Kidney capillary endothelial cell (primary cell): ENCODE measurements around the gene AURKA.
"Not testable (repeated sequence)": the region's sequence is repeated elsewhere in the genome, so short reads cannot be mapped to it uniquely, and the experiment has no call there.

Experiments used
- DNase-seq: peaks from one replicate; pipeline ENCODE4 v3.0.0-alpha.2; 2018; ENCODE audit warnings: low spot score

Gene AURKA

DNA sequence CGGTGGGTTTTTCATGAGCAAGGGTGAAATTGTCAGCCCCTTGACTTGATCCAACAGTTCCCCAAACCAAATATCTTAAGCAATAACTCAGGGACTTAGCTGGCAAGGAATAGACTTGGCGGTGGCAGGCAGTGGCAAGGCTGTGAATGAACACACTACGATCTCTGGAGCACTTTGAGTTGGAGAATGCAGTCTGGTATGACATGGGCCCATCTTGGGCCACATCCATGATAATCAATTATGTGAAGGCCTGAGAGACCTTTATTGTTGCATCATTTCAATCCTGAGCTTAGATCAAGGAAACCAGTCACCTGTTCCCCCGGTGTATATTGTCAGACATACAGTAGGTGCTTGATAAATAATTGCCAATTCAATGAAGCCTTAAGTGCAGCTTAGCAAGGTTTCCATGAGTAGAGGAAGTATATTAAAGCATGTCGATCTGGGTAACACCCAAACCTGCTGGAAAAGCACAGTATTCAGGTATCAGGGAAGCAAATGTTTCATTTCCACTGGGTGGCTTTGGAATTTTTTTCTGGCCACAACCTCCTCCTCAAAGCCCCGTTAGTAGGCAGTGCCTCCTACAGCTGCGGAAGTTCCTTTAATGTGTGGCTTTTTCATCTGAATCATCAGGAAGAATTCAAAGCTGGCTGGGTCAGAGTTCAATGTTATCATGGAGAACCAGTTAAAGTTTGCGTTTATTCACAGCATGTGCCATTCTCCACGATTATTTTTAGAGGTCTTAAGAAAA, 30.2 kb upstream of the AURKA start:
- DNase-seq, result peak; percentile 73

DNA sequence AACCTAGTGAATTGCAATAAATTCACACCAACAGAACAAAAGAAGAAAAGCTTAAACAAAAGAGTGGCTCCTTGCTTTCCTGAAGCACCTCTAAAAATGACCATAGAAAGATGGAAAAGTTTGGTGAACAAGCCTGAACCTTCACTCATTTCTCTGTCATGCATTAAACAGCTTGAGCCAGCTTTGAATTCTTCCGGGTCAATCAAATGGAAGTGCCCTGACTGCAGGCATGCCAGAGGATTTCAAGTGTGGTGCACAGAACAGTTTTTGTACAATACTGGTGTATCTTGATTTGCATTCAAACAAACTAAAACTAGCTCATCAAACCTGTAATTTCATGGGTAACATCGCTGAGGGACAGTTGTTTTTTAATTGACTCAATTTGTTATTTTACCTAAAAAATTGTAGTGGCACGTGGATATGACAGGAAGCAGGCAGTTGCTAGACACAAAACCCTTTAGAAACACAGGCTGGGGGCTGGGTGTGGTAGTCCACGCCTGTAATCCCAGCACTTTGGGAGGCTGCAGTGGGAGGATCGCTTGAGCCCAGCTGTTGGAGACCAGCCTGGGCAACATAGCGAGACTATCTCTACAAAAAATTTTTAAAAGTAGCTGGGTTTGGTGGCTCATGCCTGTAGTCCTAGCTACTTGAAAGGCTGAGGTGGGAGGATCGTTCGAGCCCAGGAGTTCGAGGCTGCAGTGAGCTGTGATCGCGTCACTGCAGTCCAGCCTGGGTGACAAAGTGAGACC, 29.1 kb upstream of the AURKA start:
- no peak for DNase-seq

DNA sequence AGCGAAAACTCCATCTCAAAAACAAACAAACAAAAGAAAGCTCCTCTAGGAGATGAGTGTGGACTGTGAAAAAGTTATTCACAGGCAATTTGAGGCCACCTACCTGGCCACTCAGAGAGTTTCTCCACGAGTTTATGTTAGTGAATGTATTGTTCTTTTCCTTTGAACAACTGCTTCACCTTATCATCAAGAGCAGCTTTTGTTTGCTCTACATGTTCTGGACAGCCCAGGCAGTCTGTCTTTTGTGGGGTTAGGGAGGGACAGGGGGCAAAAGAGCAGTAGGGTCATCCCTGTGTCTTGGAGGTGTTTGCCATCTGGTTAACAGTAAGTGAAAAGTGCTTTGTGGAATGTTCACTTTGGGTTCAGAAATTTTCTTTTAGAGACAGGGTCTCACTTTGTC, 28.0 kb upstream of the AURKA start:
- DNase-seq, result no peak

GRCh38 chr20:56418385-56418861, 26.4 kb upstream of the AURKA start:
- no peak for DNase-seq

DNA sequence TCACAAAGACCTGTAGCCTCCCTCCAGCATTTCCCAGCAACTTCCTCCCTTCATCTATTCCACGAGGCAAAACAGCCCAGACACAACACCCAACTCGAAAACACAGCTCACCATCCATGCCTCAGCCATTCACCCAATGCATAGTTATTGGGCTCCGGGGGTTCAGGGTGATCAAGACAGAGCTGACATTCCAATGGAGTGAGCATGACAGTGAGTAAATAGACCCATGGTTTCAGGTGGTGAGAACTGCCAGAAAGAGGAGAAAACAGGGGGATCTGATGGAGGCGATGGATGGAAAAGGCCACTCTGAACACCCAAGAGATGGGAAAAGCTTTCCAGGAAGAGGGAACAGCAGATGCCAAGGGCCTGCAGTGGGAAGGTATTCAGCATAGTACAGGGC, 25.9 kb upstream of the AURKA start:
- DNase-seq, result no peak

GRCh38 chr20:56417402-56417801, 25.4 kb upstream of the AURKA start:
- no peak for DNase-seq

GRCh38 chr20:56414842-56415765, 23.1 kb upstream of the AURKA start:
- DNase-seq, result no peak

- no peak for DNase-seq
Observed at GRCh38 chr20:56412949-56413348, 20.9 kb upstream of the AURKA start.

DNA sequence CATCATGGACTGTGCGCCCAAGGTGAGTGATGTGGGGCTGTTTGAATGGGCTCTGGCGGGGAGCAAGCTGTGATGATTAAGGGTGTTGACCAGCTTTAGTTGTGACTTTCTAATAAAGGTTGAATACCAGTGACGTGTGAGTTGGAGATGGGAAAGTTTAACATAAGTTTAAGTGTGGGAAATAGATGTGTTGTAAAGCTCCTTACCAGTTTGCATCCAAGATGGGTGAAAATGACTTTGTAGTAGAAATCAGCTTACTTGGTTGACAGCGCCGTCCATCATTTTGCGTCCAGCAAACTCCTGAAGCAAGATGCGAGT, 20.4 kb upstream of the AURKA start:
- no peak for DNase-seq

GRCh38 chr20:56411759-56412472, 19.9 kb upstream of the AURKA start, which contains the start of gene CASS4:
Gene CASS4, plus strand, starts transcription at chr20:56412260. Its CDS starts 199 bp downstream, at chr20:56412459.
- DNase-seq, result no peak

DNA sequence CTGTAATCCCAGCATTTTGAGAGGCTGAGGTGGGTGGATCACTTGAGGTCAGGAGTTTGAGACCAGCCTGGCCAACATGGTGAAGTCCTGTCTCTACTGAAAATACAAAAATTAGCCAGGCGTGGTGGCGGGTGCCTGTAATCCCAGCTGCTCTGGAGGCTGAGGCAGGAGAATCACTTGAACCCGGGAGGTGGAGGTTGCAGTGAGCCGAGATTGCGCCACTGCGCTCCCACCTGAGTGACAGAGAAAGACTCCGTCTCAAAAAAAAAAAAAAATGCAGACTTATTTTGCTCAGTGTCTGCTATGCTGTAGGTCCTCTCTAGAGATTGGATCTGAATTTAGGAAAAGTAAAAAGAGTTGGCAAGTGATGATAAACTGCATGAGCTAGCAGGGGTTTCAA, 19.3 kb upstream of the AURKA start:
- not testable (repeated sequence) for DNase-seq

DNA sequence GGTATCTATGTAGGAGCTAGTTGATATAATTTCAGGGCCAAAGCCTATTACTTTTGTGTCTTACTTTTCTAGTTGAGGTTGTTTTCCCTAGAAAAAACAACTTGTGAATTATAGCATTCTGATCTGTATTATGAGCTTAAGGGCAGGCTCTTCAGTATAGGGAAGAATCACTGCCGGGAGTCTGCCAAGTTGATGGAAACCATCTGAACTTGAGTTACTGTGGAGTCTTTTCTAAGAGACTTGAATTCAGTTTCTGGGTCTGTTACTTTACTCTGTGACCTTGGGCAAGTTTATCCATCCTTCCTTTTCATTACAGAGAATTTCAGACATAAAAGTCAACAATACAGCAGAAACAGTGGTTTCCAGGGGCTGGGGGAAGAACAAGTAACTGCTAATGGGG, 17.9 kb upstream of the AURKA start:
- no peak for DNase-seq

DNA sequence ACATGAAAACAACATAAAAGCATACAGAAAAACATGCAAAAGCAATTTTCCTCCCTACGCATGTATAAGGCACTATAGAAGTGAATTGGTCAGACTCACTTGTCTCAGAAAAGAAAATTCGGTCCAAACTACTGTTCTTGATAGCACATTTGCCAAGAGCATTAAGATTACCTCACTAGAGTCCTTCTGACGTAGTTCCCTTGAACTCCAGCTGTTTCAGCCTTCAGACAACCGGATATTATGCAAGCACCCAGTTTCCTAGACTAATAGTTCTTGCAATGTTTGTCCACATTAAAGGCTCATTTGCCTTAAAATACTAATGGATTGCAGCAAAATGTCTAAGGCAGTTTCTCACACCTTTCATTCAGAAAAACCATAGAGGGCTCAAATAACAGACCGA, 17.5 kb upstream of the AURKA start:
- DNase-seq, result no peak

DNA sequence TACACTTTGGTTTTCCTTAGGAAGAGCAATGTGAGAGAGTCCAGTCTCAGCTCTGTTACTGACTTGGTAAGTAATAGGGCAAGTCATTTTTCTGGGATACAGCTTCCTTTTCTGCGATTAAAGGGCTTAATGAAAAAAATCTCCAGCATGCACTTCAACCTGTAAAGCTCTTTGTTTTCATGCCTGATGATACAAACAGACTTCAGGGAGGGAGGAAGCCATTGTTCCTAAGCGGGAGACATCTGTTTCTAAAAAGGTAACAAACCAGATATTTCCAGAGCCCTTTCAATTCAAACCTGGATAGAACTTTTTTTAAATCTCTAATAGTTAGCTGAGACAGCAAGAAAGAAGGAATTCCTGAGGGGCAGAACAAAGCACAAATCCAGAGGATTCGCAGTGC, 14.9 kb upstream of the AURKA start:
- DNase-seq, result no peak

GRCh38 chr20:56405356-56405755, 13.3 kb upstream of the AURKA start:
- DNase-seq, result not testable (repeated sequence)

GRCh38 chr20:56403465-56403864, 11.4 kb upstream of the AURKA start:
- DNase-seq, result no peak

DNA sequence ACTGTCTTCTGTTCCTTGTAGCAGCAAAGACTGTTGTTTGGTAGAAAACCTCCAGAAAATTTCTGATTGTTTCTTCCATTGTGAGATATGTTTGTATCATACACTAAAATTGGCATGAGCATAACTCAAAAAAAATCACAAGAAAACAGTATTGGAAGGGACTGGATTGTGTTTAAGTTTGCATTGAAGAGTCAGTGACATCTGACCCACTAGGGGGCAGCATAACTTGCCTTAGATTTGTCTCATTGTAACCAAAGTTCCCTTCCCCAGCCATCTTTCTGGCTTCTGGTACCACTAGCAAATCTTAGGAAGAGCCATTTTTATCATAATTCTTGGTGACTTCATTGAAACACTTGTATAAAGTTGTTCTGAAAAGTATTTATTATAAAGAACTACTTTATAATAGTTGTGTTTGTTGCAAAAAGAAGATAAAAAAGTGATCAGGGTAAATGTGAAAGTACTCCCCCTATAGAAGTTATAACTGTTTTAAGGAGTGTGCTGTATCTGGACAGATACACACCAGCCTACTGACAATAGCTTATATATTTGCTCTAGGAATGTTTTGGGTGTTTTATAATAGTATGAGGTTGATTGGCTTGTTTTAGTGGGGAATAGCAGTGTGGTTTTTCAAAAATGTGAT, 8.1 kb upstream of the AURKA start:
- peak; percentile 80 for DNase-seq

- no peak for DNase-seq
Observed at GRCh38 chr20:56395166-56395565, 3.2 kb upstream of the AURKA start.

GRCh38 chr20:56393653-56394052, 1.6 kb upstream of the AURKA start:
- no peak for DNase-seq

DNA sequence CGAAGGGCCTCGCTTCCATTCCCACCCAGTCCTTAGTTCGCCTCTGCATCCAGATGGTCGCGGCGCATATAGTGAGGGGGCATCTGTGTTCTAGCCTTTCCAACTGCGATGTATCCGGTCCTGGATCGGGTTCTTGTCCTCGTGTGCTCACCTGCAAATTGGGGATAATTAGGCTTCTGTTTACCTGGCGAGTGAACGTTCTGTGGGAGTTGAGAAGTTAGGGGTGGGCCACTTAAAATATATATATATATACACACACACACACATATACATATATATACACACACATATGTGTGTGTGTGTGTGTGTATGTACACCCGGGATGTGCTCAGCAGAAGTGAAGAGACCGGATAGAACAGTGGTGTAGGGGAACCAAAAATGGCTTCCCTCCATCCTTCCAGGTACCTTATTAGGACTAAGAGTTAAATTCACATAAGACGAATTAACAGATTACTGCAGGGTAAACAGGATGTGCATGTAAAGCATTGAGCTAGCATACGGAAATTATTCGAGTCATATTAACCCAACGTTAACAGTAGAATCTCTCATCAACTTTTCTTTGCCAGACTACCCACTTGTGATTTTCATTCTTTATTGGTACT, 967 bp upstream of the AURKA start:
- DNase-seq, result peak; percentile 19

- peak; percentile 16 for DNase-seq
Observed at GRCh38 chr20:56391596-56392131, 351 bp downstream of the AURKA start.
